Aorta (tissue), 5 donors: ENCODE data around the gene SLC26A1. TPM values are rescaled to one million over a fixed set of nuclear protein-coding genes. Genes with fewer than 3 reads are reported as not detected.

ENCODE experiments used
- ATAC-seq: fragments of 200-7000 bp; cut with Tn5 transposase; one replicate; pipeline ENCODE4 v1.9.1; 2022; ENCODE audit warnings: moderate library complexity; ENCODE audit not compliant: low FRiP score
- DNase-seq, 2 donors: peaks; one replicate each; pipeline ENCODE4 v3.0.0-alpha.2; 2020
- H3K27ac ChIP-seq, 2 donors: one replicate each; pipeline ENCODE4 v1.5.1; 2013; ENCODE audit warnings: low read length in 2 of 2, mild to moderate bottlenecking in 2 of 2, moderate library complexity in 2 of 2, control low read depth in 1 of 2, inconsistent platforms in 1 of 2, low read depth in 1 of 2
- H3K27me3 ChIP-seq, 2 donors: one replicate each; pipeline ENCODE4 v1.6.1; 2013; ENCODE audit warnings: control low read depth in 1 of 2, low read length in 1 of 2, mild to moderate bottlenecking in 1 of 2, moderate library complexity in 1 of 2; ENCODE audit not compliant: insufficient read depth in 2 of 2, control insufficient read depth in 1 of 2
- H3K36me3 ChIP-seq, 2 donors: one replicate each; pipeline ENCODE4 v1.6.1; 2013; ENCODE audit warnings: control low read depth in 1 of 2, low read length in 1 of 2, mild to moderate bottlenecking in 1 of 2; ENCODE audit not compliant: insufficient read depth in 2 of 2, control insufficient read depth in 1 of 2
- H3K4me1 ChIP-seq, 2 donors: one replicate each; pipeline ENCODE4 v1.6.1; 2013; ENCODE audit warnings: low read length in 2 of 2, control low read depth in 1 of 2, mild to moderate bottlenecking in 1 of 2, moderate library complexity in 1 of 2; ENCODE audit not compliant: insufficient read depth in 2 of 2, control insufficient read depth in 1 of 2
- H3K4me3 ChIP-seq, 2 donors: one replicate each; pipeline ENCODE4 v1.5.1; 2013; ENCODE audit warnings: low read length in 2 of 2, control low read depth in 1 of 2, mild to moderate bottlenecking in 1 of 2
- H3K9me3 ChIP-seq: one replicate; pipeline ENCODE4 v1.6.1; 2013; ENCODE audit warnings: mild to moderate bottlenecking, low read length; ENCODE audit not compliant: control insufficient read depth
- WGBS, 2 donors: extraction: QIAGEN DNeasy Blood & Tissue Kit; methylation state at CpG; one replicate each; pipeline ENCODE4 v1.1.7; 2013; 5-methylcytosine and 5-hydroxymethylcytosine counted together
- intact Hi-C, 2 donors: fragments of 100-400 bp; cut with DNase I; formaldehyde crosslinking; loops; one replicate each; pipeline versions ENCODE4 v1.14.2 to v1.15.0; 2022
- polyA plus RNA-seq, 2 donors: library from polyadenylated mRNA; stranded (reverse); fragments of 200-250 nt; gene quantifications; one replicate each; pipeline ENCODE4 v1.2.3, GENCODE V29; 2013
- total RNA-seq, 2 donors: library from RNA; stranded (reverse); fragmentation: NEBNext Ultra II Directional; extraction: Animal tissue kit (Norgen Biotek cat#: 25700); gene quantifications; one replicate each; pipeline ENCODE4 v1.2.1, GENCODE V29; 2021
- donor health status: healthy with polysubstance abuse.
- donor health status: Bipolar disorder and iron deficiency.
- donor health status: DM: no; HTN: no; CAD: no.
- donor health status: DM: no; HTN: no; CAD: no.
- donor health status: DM: yes; HTN: yes; CAD: no.

Gene SLC26A1
- total and polyA plus RNA-seq, 4 donors, result 0.38 to 0.87 (median 0.45) TPM; not detected in 1

DNA sequence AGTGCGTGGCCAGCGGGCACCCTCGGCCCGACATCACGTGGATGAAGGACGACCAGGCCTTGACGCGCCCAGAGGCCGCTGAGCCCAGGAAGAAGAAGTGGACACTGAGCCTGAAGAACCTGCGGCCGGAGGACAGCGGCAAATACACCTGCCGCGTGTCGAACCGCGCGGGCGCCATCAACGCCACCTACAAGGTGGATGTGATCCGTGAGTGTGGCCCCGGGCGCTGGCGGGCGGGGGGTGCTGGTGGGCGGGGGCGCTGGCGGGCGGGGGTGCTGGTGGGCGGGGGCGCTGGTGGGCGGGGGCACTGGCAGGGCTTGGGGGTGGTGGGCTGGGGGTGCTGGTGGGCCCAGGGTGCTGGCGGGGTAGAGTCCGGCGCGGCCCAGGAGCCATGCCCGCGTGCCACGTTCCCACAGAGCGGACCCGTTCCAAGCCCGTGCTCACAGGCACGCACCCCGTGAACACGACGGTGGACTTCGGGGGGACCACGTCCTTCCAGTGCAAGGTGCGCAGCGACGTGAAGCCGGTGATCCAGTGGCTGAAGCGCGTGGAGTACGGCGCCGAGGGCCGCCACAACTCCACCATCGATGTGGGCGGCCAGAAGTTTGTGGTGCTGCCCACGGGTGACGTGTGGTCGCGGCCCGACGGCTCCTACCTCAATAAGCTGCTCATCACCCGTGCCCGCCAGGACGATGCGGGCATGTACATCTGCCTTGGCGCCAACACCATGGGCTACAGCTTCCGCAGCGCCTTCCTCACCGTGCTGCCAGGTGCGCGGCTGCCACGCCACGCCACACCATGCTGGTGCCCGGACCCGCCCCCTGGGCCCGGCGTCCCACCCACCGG lies 30.9 kb upstream of the SLC26A1 start:
- H3K4me1 ChIP-seq, result no peaks in the 10 kb centered on the region

DNA sequence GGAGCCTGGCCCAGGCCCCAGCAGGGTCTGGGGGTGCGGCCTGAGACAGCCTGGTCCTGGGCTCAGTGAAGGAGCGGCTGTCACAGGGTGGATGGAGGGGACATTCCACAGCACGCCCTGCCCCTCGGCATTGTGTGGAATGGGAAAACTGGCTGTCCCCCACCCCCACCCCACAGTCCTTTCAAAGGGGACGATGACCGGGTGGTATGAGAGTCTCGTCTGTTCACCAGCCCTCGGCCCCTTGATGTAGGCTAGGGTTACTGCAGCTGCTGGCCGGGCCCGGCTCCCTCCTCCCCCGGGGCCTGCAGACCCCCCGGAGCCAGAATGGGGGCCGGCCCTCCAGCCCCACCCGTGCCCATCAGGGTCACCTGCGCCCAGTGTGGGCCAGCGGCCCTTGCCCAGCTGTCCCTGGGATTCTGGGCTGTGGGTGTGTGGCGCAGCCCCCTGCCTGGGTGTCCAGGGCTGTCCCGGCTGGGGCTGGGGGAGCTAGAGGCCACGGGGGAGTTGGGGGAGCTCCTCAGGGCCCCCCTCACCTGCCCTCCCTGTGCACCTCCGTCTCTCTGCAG lies 30.0 kb upstream of the SLC26A1 start:
- Histone ChIP-seq H3K27me3 (no peaks in the 10 kb centered on the region), H3K36me3 (no peaks in the 10 kb centered on the region), H3K4me3 (no peak overlapping the region), H3K9me3 (no peaks in the 10 kb centered on the region), H3K27ac (no peak overlapping the region), H3K4me1 (no peaks in the 10 kb centered on the region)
- DNase-seq, result no peak
- no peak for ATAC-seq
- WGBS, 2 donors, result 91 to 96% methylated on average over 19 to 20 of the region's 20 CpGs
- intact Hi-C loops, result no loop called here

More for the DNA sequence above, 30.9 kb upstream of the SLC26A1 start:
- DNase-seq (no peak), ATAC-seq (no peak)
- Histone ChIP-seq H3K27me3 (no peaks in the 10 kb centered on the region), H3K27ac (no peak overlapping the region), H3K9me3 (no peaks in the 10 kb centered on the region), H3K36me3 (no peaks in the 10 kb centered on the region), H3K4me3 (no peak overlapping the region)
- 96 to 97% methylated on average over 64 to 83 of the region's 83 CpGs for WGBS, 2 donors
- intact Hi-C loops, result no loop called here

DNA sequence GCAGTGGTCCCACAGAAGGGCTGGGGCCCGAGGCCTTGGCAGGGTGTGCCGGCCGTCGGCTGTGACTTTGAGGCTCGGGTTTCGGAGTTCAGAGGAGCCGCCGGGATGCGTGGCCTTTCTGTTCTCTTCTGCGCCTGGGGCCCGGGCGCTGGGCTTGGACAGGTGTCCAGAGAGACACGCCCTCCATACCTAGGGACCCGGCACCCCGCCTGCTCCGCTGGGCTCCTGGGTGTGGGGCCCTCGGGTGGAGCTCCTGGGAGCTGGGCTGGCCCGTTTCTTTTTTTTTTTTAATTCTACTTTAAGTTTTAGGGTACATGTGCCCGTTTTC lies 29.5 kb upstream of the SLC26A1 start:
- ATAC-seq (no peak), DNase-seq (no peak)
- WGBS, 2 donors, result 91 to 92% methylated on average over 19 of the region's 19 CpGs
- H3K27me3 ChIP-seq, result no peaks in the 10 kb centered on the region
- intact Hi-C loops, result no loop called here
- no peaks in the 10 kb centered on the region for H3K9me3 ChIP-seq
- no peaks in the 10 kb centered on the region for H3K36me3 ChIP-seq
- H3K4me3 ChIP-seq, result no peak overlapping the region
- no peak overlapping the region for H3K27ac ChIP-seq
- no peaks in the 10 kb centered on the region for H3K4me1 ChIP-seq

GRCh38 chr4:1022051-1022738 lies 29.0 kb upstream of the SLC26A1 start:
- intact Hi-C loops, result no loop called here
- no peak for DNase-seq
- Histone ChIP-seq H3K36me3 (no peaks in the 10 kb centered on the region), H3K27me3 (no peaks in the 10 kb centered on the region), H3K4me1 (no peaks in the 10 kb centered on the region), H3K27ac (no peak overlapping the region), H3K9me3 (no peaks in the 10 kb centered on the region), H3K4me3 (no peak overlapping the region)
- no peak for ATAC-seq
- 92 to 94% methylated on average over 46 of the region's 46 CpGs for WGBS, 2 donors

DNA sequence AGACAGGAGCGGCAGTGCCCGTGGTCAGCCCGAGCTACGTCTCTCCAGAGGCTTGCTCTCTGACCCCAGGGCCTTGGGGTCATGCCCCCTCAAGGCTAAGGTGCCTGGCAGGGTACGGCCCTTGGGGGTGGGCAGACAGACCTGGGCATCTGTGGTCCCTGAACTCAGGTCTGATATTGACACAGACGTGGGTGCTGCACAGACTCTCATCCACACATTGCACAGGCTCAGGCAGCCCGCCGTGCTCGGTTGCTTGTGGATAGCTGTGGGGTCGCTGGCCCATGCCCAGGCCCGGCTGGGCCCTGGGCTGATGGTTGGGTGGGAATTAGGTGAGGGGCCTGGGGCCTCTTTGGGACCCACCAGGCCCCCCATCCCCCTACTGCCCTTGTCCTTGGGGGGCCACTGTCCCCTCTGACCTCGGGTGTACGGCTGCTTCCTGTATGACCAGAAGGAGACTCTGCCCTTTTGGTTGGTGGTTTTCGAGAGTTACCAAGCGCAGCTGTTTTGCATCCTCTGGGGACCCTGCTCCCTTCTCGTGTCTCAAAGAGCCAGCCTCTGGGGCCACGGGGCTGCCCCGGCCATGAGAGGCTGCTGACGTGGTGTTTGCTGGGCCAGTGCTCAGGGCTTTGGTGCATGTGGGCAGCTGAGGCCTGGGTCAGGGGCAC lies 28.3 kb upstream of the SLC26A1 start:
- Histone ChIP-seq H3K9me3 (no peaks in the 10 kb centered on the region), H3K36me3 (no peaks in the 10 kb centered on the region), H3K4me3 (no peak overlapping the region), H3K4me1 (no peaks in the 10 kb centered on the region), H3K27ac (no peak overlapping the region), H3K27me3 (no peaks in the 10 kb centered on the region)
- DNase-seq (no peak), ATAC-seq (no peak)
- WGBS, 2 donors, result 89 to 92% methylated on average over 19 of the region's 19 CpGs
- intact Hi-C loops, result no loop called here

GRCh38 chr4:1019729-1020470 lies 26.7 kb upstream of the SLC26A1 start:
- no peaks in the 10 kb centered on the region for H3K36me3 ChIP-seq
- intact Hi-C loops, result no loop called here
- DNase-seq, result no peak

DNA sequence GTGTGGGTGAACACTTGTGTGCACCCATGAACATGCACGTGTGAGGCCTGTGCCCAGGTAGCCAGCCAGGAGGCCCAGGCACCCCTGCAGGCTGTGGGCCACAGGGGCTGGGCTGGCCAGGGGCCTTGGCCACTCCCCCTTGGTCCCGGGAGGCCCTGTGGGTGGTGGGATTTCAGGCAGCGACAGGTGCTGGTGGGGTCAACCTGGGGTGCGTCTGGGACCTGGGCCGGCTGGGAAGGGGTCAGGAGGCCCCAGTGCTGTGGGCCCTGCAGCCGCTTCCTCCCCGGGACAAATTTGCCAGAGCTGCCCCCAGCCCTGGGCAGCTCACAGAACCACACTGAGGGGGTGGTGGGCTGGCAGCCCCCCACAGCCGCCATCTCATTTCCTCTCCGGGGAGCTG lies 26.1 kb upstream of the SLC26A1 start:
- ATAC-seq (no peak), DNase-seq (no peak)
- Histone ChIP-seq H3K4me1 (no peaks in the 10 kb centered on the region), H3K4me3 (no peak overlapping the region), H3K9me3 (no peaks in the 10 kb centered on the region), H3K36me3 (no peaks in the 10 kb centered on the region), H3K27ac (no peak overlapping the region), H3K27me3 (no peaks in the 10 kb centered on the region)
- intact Hi-C loops, result no loop called here
- 73 to 78% methylated on average over 9 of the region's 9 CpGs for WGBS, 2 donors

More at GRCh38 chr4:1019729-1020470, 26.7 kb upstream of the SLC26A1 start:
- no peak for ATAC-seq
- 89 to 91% methylated on average over 23 of the region's 23 CpGs for WGBS, 2 donors
- H3K27ac ChIP-seq, result no peak overlapping the region
- H3K9me3 ChIP-seq, result no peaks in the 10 kb centered on the region
- H3K4me3 ChIP-seq, result no peak overlapping the region
- no peaks in the 10 kb centered on the region for H3K27me3 ChIP-seq
- H3K4me1 ChIP-seq, result no peaks in the 10 kb centered on the region
